Measurements from ENCODE around the gene SLC6A13.
"Not testable (repeated sequence)": the region's sequence is repeated elsewhere in the genome, so short reads cannot be mapped to it uniquely, and the experiment has no call there.

Gene SLC6A13

DNA sequence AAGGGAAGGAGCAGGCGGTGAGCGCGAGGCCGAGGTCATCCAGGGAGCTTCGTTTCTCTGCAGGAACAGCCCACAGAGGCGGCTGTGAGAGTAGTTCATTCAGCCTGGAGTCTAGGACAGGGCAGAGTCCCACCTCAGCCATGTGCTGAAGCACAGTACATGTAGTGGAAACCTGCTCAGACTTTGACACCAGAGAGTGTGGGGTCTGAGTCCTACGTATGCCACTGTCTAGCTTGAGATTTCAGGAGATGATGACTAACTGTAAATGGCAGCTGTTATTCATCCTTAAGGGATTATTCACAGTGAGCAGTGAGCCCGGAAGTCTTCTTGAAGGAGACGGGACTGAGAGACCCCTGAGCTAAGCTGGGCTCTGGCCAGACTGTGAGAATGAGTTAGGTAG, 938 bp upstream of the SLC6A13 start:
- no peak for DNase-seq

DNA sequence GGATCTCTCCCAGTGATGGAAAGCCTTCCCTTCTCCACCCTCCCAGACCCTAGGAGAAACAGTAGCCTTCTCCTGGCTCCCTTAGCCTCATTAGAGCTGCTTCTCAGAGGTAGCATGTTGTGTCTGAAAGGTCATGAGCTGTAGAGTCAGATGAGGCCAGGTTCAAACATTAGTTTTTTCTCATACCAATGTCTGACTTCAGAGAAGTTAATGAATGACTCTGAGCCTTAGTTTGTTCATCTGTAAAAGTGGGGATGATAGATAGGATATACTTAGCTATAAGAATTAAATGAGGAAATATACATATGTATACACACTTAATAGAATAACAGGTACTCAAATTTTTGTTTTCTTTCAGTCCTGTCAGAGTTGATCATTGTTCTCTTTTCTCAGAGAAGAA, 523 bp downstream of the SLC6A13 start:
- DNase-seq = no peak

DNA sequence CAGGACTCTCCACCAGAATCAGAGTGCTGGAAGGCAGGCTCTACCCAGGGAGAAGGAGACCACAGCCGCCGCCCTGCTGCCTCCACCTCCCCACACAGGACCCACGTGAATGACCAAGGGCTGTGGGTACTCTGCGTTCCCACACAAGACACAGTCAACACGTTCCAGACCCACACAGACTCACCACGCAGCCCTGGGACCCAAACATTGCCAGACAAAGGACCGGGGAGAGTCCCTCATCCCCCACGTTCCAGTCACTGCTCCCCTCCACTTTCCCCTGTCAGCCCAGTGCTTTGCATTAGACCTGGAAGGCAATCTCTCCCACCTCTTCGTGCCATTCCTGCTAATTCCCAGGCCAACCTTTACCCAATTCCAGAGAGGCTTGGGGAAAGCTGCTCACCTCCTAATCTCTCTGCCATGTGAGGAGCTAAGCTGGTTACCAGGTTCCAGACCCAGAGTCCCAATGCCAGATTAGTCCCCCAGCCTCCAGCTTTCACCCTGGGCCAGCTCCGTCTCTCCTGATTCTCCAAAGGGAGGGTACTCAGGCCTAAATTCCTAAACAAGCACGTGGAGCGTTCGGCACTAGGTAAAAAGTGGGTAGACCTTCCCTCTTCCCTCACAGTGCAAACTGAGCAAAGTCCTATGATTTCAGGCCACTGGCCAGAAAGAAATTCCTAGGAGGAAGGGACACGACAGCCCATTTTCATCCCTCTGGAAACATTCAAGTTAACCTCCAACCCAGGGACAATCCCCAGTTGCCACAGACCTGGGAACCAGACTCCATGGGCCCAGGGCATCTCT, 4.9 kb downstream of the SLC6A13 start:
- no peak for DNase-seq

DNA sequence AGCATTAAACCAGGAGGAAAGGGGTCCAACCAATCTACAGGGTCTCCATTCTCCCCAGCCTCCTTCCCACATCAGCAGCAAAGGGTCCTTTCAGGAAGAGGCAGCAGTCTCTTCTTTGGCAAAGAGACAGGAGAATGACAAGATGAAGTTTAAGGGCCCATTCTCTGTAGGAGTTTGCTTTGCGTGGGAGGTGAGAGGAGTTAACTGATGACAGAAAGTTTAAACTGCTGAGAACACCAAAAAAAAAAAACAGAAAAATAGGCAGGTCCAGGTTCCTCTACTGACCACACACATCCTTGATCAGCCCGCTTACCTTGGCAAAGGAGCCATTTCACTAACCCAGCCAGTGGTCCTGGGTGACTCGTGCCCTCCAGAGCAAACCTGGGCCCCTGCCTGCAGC, 5.7 kb downstream of the SLC6A13 start:
- no peak for DNase-seq

DNA sequence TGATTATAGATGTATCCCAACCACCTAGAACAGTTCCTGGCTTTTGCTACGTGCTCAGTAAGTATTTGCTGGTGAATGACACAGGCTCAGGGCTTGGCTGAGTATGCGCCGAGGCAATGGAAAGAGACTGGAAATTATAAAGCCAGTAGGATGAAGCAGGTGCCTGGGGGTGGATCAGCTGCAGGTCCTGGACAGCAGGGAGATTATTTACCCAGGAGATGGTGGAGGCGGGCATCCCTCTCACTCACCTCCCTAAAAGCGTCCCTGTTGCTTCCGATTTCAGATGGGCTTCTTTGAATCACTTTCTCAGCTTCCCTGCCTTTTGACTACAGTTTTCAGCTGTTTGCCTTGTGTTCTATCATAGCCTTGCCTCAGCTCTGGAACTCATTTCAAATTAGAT, 6.4 kb downstream of the SLC6A13 start:
- DNase-seq = no peak

DNA sequence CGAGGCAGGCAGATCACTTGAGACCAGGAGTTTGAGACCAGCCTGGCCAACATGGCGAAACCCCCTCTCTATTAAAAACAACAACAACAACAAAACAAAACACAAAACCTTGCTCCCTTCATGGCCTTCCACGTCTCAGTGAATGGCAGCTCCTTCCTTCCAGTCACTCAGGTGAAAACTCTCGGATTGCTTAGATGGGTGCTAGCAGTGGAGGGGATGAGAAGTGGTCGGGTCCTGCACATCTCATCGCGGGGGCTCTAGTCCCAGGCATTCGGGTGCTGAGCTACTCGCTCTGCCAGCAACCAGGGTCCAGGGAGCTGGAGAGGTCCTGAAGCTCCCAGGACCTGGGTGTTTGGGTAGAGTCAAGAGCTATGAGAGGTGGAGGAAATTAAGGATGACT, 7.7 kb downstream of the SLC6A13 start:
- DNase-seq = no peak

DNA sequence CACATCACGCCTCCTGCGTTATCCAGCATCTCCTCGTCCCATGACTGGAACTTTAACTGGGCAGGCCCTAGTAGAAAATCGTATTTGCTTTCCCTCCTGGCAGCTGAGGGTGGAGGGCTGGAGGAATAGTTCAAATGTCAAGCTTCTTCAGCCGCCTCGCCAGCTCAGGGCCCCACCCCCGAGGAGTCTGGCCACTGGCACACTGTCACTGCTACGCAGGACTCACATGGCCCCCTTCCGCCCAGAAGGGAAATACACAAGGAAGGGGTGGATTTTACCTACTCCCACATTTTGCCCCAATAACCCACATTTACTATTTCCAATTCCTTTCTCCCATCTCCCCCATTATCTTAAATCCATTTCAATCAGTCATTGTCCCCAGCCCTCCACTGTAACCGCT, 8.6 kb downstream of the SLC6A13 start:
- DNase-seq = no peak

DNA sequence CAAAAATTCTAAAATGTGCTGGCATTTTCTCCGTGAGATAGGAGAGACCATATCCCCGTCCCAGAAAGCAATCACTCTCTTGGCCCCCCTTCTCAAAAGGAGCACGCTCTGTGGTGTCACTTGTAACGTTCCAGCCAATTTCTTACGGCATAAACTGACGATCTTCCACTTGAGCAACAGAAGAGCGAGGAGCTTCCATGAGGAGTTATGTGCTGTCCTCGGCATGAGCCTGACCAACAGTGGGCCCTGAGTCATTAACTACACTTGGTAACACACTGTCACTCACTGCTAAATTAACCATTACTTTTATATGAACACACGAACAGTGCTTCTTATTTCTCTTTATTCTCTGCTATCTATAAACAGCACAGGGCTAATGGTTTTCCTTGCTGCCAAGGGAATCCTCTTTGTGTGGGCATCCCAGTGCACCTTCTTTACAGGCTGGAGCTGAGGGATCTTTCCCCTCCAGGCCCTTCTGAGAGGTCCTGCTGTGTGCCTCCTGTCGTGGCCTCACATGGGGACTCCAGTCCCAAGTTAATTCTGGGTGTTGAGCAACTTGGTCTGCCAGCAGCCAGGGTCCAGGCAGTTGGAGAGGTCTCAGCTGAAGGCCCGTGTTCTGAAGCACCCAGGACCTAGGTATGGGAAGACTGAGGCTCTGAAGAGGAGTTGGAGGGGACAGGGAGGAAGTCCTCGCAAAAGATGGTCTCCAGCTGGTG, 9.4 kb downstream of the SLC6A13 start:
- no peak for DNase-seq

DNA sequence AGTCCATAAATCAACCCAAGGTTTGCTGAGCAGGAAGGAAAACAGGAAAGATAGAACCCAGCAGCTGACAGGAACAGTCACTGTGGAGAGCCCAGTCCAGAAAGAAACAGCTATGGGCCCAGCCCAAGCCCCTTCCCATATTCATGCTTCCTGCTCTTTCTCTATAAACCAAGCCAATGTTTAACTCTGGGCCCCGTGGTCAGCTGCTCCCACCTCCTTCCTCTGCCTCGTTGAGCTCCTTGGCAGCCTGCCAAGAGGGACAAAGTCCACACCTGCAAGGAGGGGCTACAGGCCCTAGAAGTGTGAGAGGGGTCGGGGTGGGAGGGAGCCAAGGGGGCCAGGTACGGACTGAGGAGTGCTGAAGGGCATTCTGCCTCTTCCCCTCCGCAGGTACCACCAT, 10.0 kb downstream of the SLC6A13 start:
- no peak for DNase-seq

DNA sequence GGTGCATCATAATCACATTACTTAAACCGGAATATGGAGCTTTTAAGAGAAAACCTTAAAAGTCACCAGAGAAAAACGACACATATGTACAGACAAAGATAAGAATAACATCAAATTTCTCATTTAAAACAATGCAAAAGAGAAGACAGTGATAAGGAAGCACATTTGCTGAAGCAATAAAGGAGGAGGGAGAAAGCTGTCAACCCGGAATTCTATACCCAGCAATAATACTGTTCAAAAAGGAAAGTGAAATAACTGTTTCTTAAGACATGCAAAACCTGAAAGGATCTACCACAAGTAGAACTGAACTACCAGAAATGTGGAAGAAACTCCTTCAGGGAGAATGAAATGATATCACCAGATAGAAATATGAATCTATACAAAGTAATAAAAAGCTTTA, 15.4 kb downstream of the SLC6A13 start:
- DNase-seq = no peak

DNA sequence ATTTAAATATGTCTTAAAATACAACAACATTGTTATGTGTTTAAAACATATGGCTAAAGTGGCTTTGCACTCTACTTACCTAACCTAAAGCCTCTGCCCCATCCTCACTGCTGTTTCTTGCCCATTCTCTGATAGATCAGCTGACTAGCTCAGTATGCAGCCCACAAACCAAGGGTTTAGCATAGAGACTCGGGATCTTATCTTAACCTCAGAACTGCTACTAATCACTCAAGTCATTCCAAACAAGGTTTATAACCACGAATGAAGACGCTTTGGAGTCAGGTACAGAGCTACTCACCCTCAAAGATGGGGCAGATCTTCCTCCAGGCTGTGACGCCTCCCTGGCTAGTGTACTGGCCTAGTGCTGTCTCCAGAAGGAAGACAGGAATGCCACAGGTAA, 19.3 kb downstream of the SLC6A13 start:
- no peak for DNase-seq

DNA sequence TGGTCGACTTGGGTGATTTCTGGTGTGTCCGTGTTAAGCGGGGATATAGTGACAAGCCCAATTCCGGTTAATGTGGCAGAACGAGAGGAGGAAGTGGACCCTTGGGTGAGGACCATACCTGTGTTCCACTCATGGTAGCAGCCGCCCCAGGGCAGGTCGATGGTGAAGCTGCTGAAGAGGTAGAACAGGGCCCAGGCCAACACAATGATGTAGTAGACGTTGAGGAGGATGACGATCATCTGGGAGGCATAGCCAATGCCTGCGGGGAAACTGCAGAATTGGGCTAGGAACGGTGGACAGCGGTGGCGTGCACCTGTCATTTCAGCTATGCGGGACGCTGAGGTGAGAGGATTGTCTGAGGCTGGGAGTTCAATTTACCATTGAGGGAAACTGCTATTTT, 20.1 kb downstream of the SLC6A13 start:
- DNase-seq = no peak

DNA sequence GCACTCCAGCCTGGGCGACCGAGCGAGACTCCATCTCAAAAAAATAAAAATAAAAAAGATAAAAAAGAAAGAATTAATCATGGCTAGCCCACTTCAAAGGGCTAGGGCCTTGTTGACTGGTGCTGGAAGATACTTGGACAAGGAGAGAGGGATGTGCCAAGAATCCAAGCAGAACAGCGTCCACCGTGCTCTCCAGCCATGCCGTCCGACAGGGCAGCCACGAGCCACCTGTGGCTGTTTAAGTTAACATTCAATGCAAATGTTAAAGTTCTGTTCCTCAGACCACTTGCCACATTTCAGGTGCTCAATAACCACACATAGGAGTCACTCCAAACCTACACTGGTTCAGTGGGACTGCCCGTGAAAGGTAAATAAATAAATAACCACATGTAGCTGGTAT, 21.4 kb downstream of the SLC6A13 start:
- no peak for DNase-seq

DNA sequence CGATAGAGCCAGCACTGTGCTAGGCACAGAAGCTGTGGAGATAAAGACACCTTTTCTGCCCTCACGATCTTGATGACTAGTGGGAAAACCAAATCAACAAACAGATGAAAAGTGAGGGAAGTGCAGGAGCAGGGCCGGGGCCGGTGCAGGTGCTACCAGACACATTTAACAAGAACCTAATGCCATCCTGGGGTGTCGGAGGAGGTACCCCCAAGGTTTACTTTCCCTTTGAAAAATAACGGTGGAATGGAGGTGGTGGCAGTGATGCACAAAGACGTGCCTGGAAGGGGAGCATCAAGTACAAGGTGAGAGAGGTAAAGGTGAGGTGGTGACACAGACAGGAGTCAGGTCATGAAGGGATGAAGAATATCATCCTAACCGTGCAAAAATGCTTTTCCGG, 22.1 kb downstream of the SLC6A13 start:
- DNase-seq = no peak

DNA sequence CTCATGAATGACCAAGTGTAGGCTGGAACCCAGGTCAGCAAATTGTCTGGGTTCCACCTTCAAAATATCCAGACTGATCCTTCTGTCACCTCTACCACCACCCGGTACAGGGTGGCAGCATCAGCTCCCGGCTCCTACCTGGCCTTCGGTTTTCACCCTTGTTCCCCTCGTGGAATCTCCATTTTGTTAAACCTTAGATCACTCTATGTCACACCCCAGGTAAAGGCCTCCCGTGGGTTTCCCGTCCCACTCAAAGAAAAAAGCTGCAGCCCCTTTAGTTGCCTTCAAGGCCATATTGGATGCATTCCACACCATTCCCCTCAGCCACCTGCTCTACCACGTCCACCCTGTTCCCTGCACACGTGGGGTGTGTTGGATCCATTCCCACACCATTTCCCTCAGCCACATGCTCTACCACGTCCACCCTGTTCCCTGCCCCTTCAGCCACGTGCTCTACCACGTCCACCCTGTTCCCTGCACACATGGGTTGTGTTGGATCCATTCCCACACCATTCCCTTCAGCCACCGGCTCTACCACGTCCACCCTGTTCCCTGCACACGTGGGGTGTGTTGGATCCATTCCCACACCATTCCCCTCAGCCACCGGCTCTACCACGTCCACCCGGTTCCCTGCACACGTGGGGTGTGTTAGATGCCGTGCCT, 23.8 kb downstream of the SLC6A13 start:
- no peak for DNase-seq

DNA sequence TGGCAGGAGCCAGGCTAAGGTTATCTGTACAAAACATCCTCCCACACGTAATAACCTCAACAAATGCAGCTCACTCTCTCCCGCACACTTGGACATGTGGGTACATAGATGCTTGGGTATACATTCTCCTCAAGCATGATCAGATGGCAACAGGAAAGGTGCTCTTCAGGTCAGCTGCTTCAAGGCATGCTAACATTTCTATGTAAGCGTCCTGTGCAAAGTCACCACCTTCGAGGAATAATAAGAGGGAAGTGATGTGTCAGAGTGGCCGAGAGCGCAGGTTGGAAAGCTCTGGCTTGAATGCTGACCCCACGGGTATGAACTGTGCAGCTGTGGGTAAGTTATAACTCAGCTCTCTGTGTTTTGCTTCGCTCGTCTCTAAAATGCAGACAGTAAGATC, 24.5 kb downstream of the SLC6A13 start:
- no peak for DNase-seq

DNA sequence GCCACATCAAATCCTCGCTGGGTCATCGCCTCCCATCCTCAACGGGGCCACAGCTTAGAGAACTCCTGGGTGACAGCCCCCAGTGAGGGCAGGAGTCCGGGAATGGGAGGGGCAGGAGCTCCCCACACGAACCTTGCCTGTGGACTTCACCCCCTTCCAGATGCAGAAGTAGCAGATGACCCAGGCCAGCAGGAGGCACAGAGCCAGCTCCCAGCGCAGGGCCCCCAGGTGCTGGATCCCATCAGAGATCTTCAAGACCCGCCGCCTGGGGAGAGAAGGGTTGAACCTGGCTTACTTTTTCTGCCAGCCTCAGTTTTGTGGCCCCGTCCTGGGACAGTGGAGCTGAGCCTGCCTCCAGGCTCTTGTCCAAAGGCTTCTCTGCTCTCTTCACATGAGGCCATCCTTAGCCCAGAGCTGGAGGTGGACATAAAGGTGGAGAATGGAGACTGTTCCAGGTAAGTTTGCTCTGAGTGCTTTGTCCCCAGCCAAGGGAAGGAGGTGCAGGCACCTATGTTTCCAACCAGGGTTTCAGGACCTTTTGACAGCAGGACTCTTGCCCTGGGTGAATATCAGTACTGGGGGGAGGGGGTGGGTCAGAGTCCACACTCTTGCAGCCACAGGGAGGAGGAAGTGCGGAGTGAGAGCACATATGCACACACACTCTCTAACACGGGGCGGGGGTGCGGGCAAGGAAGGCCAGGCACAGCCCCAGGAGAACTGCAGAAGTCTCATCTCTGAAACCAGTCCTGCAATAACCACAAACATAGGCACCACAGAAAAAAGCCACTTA, 25.4 kb downstream of the SLC6A13 start:
- no peak for DNase-seq

DNA sequence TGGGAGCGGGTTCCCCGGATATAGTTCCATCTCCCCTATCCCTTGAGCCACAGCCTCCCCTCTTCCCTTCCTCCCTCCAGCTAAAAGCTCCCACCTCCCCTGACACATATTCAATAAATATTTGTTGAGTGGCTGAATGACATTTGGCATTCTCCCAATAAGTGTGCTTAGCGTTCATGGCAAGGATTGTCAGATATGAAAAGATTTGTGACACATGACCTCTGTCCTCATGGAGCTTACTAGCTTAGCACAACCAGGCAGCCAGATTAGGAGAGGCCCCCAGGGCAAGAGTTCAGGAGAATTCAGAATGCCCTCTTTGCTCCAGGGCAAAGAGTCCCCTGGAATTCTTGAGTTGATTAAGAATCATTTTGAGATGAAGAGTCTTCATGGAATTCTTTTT, 26.2 kb downstream of the SLC6A13 start:
- no peak for DNase-seq

DNA sequence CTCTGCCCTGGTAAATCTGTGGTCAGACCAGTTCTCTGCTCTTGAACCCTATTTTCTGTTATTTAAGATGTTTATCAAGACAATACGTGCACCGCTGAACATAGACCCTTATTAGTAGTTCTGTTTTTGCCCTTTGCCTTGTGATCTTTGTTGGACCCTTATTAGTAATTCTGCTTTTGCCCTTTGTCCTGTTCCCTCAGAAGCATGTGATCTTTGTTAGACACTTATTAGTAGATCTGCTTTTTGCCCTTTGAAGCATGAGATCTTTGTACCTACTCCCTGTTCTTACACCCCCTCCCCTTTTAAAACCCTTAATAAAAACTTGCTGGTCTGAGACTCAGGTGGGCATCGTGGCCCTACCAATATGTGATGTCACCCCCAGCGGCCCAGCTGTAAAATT, 26.7 kb downstream of the SLC6A13 start:
- DNase-seq = not testable (repeated sequence)

DNA sequence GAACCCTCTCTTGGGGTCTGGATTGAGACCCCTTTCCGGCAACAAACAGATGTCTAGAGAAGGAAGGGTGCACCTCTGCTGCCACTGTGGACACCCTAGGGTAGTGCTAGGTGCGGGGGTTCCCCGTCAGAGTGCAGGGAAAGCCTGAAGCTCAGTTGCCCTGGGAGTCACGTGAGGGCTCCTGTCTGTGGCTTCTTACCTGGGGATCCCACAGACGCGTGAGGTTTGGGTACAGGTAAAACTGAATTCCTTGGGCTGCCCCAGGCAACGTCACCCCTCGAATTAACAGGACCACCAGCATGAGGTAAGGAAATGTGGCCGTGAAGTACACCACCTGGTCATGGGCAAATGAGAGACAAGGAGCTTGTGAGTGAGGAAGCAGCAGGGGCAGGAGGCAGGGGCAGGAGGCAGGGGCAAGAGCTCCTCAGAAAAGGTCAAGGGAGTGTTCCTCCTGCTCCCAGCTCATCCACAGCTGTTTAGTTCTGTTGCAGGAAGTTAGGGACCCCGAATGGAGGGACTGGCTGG, 27.7 kb downstream of the SLC6A13 start:
- DNase-seq = no peak

DNA sequence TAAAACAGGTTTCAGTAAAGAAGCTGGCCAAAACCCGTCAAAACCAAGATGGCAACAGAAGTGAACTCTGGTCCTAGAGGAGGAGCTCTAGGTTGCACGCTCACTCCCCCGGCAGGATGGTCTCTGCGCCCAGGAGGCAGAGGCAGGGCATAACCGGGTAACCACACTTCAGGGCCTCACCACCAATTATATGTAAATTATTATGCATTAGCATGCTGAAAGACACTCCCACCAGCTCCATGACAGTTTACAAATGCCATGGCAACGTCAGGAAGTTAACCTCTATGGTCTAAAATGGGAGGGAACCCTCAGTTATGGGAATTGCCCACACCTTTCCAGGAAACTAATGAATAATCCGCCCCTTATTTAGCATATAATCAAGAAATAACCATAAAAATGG, 28.6 kb downstream of the SLC6A13 start:
- DNase-seq = no peak

DNA sequence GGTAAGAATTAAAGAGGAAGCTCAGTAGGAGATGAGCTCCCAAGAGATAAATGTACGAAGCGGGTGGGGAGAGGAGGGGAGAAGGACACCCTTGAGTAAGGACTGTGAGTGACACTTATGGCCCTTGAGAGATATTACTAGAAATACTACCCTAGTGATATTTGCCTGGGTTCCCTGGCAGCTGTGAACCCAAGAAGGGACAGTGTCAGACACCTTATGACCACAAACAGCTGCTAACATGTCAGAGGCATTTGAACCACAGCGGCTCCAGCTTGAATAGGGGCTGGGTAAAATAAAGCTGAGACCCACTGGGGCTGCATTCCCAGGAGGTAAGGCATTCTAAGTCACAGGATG, 29.0 kb downstream of the SLC6A13 start:
- DNase-seq = no peak

Measured in central memory CD4-positive, alpha-beta T cell (primary cell).